Measurements from ENCODE around the gene GPR84. TPM values are rescaled to one million over a fixed set of nuclear protein-coding genes. Genes with fewer than 3 reads are reported as not detected.

Gene GPR84
- total RNA-seq, result under 1 TPM in 2 of 4 donors, not detected in 2; 0.21 to 0.27 TPM

DNA sequence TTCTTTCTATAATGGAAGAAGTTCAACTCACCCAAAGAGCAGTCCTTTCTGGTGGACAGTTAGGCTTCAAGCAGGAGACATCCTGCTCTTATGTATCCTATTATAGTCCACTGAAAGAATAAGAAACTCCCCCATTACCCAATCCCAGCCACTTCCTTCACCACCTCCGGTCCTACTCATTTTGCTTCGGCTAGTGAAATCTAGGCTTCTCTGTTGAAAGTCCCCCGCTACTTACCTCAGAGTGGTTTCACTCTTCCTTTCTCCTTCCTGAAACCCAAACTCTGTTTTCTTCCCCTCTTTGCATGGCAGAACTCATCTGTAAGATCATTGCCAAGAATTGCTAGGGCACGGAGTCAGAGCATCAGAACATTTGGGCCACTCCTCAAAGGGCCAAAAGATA is at the start of gene GPR84:
GPR84 (minus strand) TSS at position 74 of the 400 bp plus-strand sequence. CDS start 635 bp downstream, outside the sequence.
- no peak for TF ChIP-seq POLR2A (IDR thresholded peaks at IDR 0.05)
- no peak for TF ChIP-seq CTCF (IDR thresholded peaks at IDR 0.05)
- intact Hi-C loops (cut with DNase I; ENCODE audit: low total_unique reads), result loop anchor here (10.0 kb wide), 1 partner anchor 70 kb away; no protein-coding TSS in a partner anchor
- no peak for DNase-seq
- H3K27me3 ChIP-seq, result no peaks in the 10 kb centered on the region
- H3K36me3 ChIP-seq, result no peaks in the 10 kb centered on the region
- H3K27ac ChIP-seq, result no peak within 1 kb of the TSS
- peaks cover 0 to 4% of the 10 kb centered on the region in 2 donors for H3K4me1 ChIP-seq
- no peak within 1 kb of the TSS for H3K4me3 ChIP-seq
- no peaks in the 10 kb centered on the region for H3K9me3 ChIP-seq

GRCh38 chr12:54413284-54414190 is 49.3 kb upstream of the GPR84 start:
- no peaks in the 10 kb centered on the region for H3K27me3 ChIP-seq
- H3K36me3 ChIP-seq, result no peaks in the 10 kb centered on the region
- H3K4me3 ChIP-seq, result no peak overlapping the region
- H3K9me3 ChIP-seq, result no peaks in the 10 kb centered on the region
- H3K4me1 ChIP-seq, result peaks cover 7 to 12% of the 10 kb centered on the region in 2 donors
- intact Hi-C loops (cut with DNase I; ENCODE audit: low total_unique reads), result no loop called here
- H3K27ac ChIP-seq, result peak overlapping the region; percentile 94 to 97
- TF ChIP-seq CTCF (IDR thresholded peaks at IDR 0.05) (no peak), POLR2A (IDR thresholded peaks at IDR 0.05) (no peak)
- DNase-seq, result no peak

- intact Hi-C loops (cut with DNase I; ENCODE audit: low total_unique reads), result no loop called here
- peaks cover 7 to 12% of the 10 kb centered on the region in 2 donors for H3K4me1 ChIP-seq
- H3K27me3 ChIP-seq, result no peaks in the 10 kb centered on the region
- peak overlapping the region; percentile 94 to 97 for H3K27ac ChIP-seq
- H3K36me3 ChIP-seq, result no peaks in the 10 kb centered on the region
- H3K4me3 ChIP-seq, result peak overlapping the region in 1 of 2 donors; percentile 7
- no peak for DNase-seq
- TF ChIP-seq POLR2A (IDR thresholded peaks at IDR 0.05), result no peak
- no peak for TF ChIP-seq CTCF (IDR thresholded peaks at IDR 0.05)
- H3K9me3 ChIP-seq, result no peaks in the 10 kb centered on the region
Measured at GRCh38 chr12:54412786-54413185, 48.5 kb upstream of the GPR84 start.

DNA sequence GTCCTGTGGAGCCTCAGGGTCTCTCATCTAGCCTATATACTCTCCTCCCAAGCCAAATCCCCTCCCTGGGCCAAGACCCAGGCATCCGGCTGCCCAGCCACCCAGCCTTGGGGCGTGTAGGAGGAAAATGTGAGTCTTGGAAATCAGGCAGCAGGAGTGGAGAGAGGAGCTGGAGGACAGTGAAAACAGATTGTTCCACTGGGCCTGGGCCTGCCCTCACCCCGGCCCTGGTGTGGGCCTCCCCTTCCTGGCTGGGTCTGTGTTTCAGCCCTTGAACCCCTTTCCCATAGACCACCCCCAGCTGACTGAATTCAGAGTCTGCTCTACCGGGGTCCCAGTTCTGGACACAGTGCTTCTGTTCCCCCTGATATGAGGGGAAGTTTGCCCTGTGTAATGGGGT is 48.1 kb upstream of the GPR84 start:
- Histone ChIP-seq H3K27me3 (no peaks in the 10 kb centered on the region), H3K36me3 (no peaks in the 10 kb centered on the region), H3K9me3 (no peaks in the 10 kb centered on the region), H3K4me1 (peaks cover 7 to 12% of the 10 kb centered on the region in 2 donors), H3K4me3 (peak overlapping the region in 1 of 2 donors; percentile 7), H3K27ac (peak overlapping the region; percentile 94 to 97)
- DNase-seq, result no peak
- intact Hi-C loops (cut with DNase I; ENCODE audit: low total_unique reads), result no loop called here
- TF ChIP-seq POLR2A (IDR thresholded peaks at IDR 0.05) (no peak), CTCF (IDR thresholded peaks at IDR 0.05) (no peak)
